ENCODE results near the gene MEIOSIN.

DNA sequence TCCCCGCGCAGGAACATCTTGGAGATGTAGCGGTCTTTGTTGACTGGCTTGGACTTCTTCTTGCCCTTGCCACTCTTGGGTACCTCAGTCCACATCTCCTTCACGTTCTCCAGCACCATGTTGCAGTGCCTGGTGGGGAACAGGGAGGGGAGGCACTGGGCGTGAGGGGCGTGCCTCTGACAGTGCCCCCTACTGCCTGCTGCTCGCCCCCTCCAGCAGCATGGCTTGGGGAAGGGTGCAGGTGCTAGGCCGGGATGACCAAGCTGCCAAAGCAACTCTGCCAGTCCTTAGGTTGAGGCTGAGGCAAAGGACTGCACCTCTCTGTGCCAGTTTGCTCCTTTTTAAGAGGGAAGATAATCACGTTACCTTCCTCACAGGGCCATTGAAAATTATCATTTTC lies 45.6 kb upstream of the MEIOSIN start:
- TF ChIP-seq, protein P1, sequence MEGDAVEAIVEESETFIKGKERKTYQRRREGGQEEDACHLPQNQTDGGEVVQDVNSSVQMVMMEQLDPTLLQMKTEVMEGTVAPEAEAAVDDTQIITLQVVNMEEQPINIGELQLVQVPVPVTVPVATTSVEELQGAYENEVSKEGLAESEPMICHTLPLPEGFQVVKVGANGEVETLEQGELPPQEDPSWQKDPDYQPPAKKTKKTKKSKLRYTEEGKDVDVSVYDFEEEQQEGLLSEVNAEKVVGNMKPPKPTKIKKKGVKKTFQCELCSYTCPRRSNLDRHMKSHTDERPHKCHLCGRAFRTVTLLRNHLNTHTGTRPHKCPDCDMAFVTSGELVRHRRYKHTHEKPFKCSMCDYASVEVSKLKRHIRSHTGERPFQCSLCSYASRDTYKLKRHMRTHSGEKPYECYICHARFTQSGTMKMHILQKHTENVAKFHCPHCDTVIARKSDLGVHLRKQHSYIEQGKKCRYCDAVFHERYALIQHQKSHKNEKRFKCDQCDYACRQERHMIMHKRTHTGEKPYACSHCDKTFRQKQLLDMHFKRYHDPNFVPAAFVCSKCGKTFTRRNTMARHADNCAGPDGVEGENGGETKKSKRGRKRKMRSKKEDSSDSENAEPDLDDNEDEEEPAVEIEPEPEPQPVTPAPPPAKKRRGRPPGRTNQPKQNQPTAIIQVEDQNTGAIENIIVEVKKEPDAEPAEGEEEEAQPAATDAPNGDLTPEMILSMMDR (conservative IDR thresholded peaks at IDR 0.05): no peak
- TF ChIP-seq EZH2 (IDR thresholded peaks at IDR 0.05; ENCODE audit: low read depth): no peak

Measured in PC-9 (cell line).